Measurements from ENCODE around the gene EIF3B. TPM values are rescaled to one million over a fixed set of nuclear protein-coding genes. Genes with fewer than 3 reads are reported as not detected.
"Not testable (repeated sequence)": the region's sequence is repeated elsewhere in the genome, so short reads cannot be mapped to it uniquely, and the experiment has no call there.

The EIF3B gene
- total RNA-seq = 64.9 TPM
- long read RNA-seq, transcript EIF3B-201 (19 exons, 3,055 nt) = major isoform, 62 of 189 reads
- long read RNA-seq, transcript EIF3B-202 (19 exons, 2,966 nt) = minor isoform, 57 of 189 reads
- long read RNA-seq, partial matches to known transcripts = 36 of 189 reads
- long read RNA-seq, other reads (novel, unspliced or antisense) = 34 of 189 reads

- peak; percentile 92 for DNase-seq (ENCODE audit: low spot score)
- intact Hi-C loops (cut with DNase I) = loop anchor here (1.0 to 10.0 kb wide), 3 partner anchors 40 to 780 kb away; partner anchors contain the start of genes PSMG3 and SNX8
Measured at GRCh38 chr7:2354186-2354938, at the start of gene EIF3B. EIF3B (plus strand) TSS chr7:2354827; CDS start chr7:2354922, 95 bp downstream.

GRCh38 chr7:2305258-2305657 lies 49.4 kb upstream of the EIF3B start:
- intact Hi-C loops (cut with DNase I); DNase-seq (ENCODE audit: low spot score): not testable (repeated sequence)

DNA sequence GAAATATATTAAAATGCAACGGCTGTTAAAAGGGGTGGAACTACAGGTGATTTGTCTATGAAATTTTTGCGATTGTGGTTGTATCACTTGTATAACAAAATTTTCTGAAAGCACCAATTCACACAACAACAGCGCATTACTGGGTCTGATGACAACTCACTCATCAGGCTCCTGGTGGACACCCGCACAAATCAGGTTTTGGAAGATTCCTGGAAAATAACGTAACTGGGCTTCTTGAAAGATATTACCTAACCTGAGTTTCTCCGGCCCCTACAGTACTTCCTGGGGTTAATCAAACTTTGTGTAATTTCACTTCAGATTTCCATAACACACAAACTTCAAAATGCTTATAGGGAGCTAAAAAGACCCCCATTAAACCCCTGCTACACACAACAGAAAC lies 47.9 kb upstream of the EIF3B start:
- DNase-seq (ENCODE audit: low spot score) = no peak
- intact Hi-C loops (cut with DNase I) = no loop called here

- no peak for DNase-seq (ENCODE audit: low spot score)
- intact Hi-C loops (cut with DNase I) = no loop called here
Measured at GRCh38 chr7:2307690-2308107, 46.9 kb upstream of the EIF3B start.

DNA sequence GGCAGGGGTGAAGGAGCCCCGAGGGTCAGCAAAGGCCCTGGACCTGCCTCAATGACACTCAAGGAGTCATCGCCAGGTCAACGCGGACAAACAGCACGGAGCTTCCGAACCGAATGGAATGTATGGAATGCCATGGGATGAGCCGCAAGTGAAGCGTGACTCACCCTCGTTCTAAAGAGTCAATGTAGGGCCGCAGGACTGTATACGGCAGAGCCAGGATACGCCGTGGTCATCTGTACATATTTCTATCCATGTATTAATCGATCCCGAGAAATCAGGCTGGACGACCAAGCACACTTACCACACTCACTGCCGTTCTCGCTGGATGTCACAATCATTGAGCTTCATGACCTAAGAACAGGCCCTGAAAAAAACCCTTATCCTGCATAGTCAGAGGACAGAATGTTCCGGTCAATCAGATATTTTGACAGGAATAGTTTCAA lies 44.7 kb upstream of the EIF3B start:
- intact Hi-C loops (cut with DNase I) = loop anchor here (5.0 to 10.0 kb wide), 2 partner anchors 68 to 735 kb away; partner anchors contain the start of genes MRM2, NUDT1 and PSMG3
- no peak for DNase-seq (ENCODE audit: low spot score)

- intact Hi-C loops (cut with DNase I) = loop anchor here (5.0 to 10.0 kb wide), 2 partner anchors 70 to 738 kb away; partner anchors contain the start of genes MRM2, NUDT1 and PSMG3
- DNase-seq (ENCODE audit: low spot score) = no peak
Measured at GRCh38 chr7:2312267-2312929, 42.2 kb upstream of the EIF3B start.

GRCh38 chr7:2313450-2314208 lies 41.0 kb upstream of the EIF3B start:
- intact Hi-C loops (cut with DNase I) = loop anchor here (1.0 to 10.0 kb wide), 3 partner anchors 41 to 739 kb away; partner anchors contain the start of genes EIF3B, MRM2, NUDT1 and PSMG3
- DNase-seq (ENCODE audit: low spot score) = peak; percentile 74

GRCh38 chr7:2314209-2314955 lies 40.2 kb upstream of the EIF3B start, which contains the start of gene SNX8:
SNX8 (minus strand) TSS chr7:2314441; CDS start chr7:2314421, 20 bp downstream.
- intact Hi-C loops (cut with DNase I) = loop anchor here (1.0 to 10.0 kb wide), 3 partner anchors 40 to 740 kb away; partner anchors contain the start of genes EIF3B, MRM2, NUDT1 and PSMG3
- peak; percentile 96 for DNase-seq (ENCODE audit: low spot score)

DNA sequence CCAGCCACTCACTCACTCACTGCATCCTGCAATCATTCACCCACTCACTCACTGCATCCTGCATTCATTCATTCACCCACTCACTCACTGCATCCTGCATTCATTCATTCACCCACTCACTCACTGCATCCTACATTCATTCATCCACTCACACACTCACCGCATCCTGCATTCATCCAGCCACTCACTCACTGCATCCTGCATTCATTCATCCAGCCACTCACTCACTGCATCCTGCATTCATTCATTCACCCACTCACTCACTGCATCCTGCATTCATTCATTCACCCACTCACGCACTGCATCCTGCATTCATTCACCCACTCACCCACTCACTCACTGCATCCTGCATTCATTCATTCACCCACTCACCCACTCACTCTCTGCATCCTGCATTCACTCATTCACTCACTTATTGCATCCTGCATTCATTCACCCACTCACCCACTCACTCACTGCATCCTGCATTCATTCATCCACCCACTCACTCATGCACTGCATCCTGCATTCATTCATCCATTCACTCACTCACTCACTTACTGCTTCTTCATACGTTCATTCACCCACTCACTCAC lies 39.6 kb upstream of the EIF3B start:
- intact Hi-C loops (cut with DNase I) = loop anchor here (1.0 to 10.0 kb wide), 3 partner anchors 39 to 740 kb away; partner anchors contain the start of genes EIF3B, MRM2, NUDT1 and PSMG3
- not testable (repeated sequence) for DNase-seq (ENCODE audit: low spot score)

- intact Hi-C loops (cut with DNase I) = loop anchor here (10.0 kb wide), 1 partner anchor 741 kb away; the partner anchor contains the start of gene PSMG3
- DNase-seq (ENCODE audit: low spot score) = no peak
Measured at GRCh38 chr7:2315787-2316186, 38.8 kb upstream of the EIF3B start.

GRCh38 chr7:2316578-2316977 lies 38.0 kb upstream of the EIF3B start:
- DNase-seq (ENCODE audit: low spot score) = no peak
- intact Hi-C loops (cut with DNase I) = loop anchor here (10.0 kb wide), 1 partner anchor 742 kb away; the partner anchor contains the start of gene PSMG3

DNA sequence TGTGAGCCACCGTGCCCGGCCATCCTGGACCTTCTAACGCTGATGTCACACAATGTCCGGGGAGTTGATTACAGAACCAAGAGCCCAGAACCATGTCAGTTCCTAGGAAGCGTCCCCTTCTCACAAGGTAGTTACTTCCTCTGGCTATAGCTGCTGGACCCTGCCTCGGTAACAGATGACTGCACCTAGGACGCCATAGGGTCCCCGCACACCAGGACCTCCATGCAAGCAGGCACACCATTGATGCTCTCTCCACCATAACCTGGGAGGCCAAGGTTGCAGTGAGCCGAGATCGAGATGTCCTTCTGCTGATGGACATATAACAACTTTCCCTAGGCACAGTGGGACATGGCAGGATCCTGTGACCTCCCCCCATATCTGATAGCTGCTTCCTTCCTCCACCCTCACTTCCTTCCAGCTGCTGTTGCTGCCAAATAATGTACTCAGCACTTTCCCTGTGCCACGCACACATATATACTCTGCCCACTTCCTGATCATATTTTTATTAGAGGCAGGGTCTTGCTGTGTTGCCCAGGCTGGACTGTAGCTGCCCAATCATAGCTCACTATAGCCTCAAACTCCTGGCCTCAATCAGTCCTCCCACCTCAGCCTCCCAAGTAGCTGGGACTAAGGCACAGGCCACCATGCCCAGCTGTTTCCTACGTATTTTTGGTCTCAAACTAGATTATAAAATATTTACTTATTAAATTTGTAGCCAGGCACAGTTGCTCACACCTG lies 36.9 kb upstream of the EIF3B start:
- no peak for DNase-seq (ENCODE audit: low spot score)
- intact Hi-C loops (cut with DNase I) = loop anchor here (10.0 kb wide), 1 partner anchor 743 kb away; the partner anchor contains the start of gene PSMG3

- intact Hi-C loops (cut with DNase I) = no loop called here
Measured at GRCh38 chr7:2321020-2321419, 33.6 kb upstream of the EIF3B start.

DNA sequence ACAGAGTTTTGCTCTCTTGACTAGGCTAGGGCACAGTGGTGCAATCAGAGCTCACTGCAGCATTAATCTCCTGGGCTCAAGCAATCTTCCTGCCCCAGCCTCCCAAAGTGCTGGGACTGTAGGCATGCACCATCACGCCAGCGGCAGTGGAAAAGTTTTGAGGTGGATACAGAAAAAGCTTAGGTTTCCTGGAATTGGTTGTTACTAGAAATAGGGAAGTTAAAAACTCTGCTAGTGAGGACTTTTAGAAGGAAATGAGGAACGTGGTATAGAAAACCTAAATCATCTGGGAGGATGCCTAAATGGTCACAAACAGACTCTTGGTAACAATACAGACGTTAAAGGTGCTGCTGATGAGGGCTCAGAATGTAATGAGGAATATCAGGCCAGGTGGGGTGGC lies 29.5 kb upstream of the EIF3B start:
- intact Hi-C loops (cut with DNase I) = no loop called here
- no peak for DNase-seq (ENCODE audit: low spot score)

More at GRCh38 chr7:2321020-2321419, 33.6 kb upstream of the EIF3B start:
- DNase-seq (ENCODE audit: low spot score) = no peak

DNA sequence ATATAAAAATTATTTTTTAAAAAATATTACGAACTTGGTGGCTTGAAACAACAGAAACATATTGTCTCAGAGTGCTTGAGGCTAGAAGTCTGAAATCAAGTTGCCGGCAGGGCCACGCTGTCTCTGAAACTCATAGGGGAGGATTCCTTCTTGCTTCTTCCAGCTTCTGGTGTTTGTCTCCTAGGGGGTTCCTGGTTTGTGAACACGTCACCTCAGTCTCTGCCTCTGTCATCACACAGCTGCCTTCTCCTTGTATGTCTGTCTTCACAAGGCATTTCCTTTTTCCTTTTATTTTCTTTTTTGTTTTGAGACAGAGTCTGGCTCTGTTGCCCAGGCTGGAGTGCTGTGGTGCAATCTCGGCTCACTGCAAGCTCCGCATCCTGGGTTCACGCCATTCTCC lies 27.7 kb upstream of the EIF3B start:
- no peak for DNase-seq (ENCODE audit: low spot score)
- intact Hi-C loops (cut with DNase I) = no loop called here

DNA sequence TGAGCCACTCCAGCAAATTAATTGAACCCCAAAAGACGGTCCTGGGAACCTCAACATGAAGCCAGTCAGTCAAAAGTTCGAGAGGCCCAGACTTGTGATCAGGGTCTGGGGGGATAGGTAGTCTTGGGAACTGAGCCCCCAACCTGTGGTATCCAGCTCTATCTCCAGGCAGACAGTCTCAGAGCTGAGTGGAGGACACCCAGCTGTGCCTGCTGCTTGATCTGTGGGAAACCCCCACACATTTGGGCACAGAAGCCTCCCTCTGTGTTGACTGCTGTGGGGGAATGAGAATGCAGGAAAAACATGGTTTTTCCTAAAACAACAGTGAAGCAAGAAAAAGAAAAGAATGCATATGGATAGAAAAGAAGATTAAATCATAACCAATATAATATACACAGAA lies 24.1 kb upstream of the EIF3B start:
- intact Hi-C loops (cut with DNase I) = no loop called here
- no peak for DNase-seq (ENCODE audit: low spot score)

- no peak for DNase-seq (ENCODE audit: low spot score)
- intact Hi-C loops (cut with DNase I) = no loop called here
Measured at GRCh38 chr7:2331707-2332106, 22.9 kb upstream of the EIF3B start.

Data from cardiac septum (tissue), 1 donor.